Measurements from ENCODE around the gene PSD2. TPM values are rescaled to one million over a fixed set of nuclear protein-coding genes. Genes with fewer than 3 reads are reported as not detected.
A peak's percentile ranks its signal among the peaks of the same experiment; 100 is the strongest.

Gene PSD2
- total and polyA plus RNA-seq, 10 of the 15 experiments (the other 5 are each of a cell fraction or from before 2014, with no cell fraction given): 0.02 to 0.14 (median 0.03) TPM; not detected in 5

- no peak overlapping the region for H3K4me3 ChIP-seq
- no TSS peak for BruUV-seq (replicated peaks)
Observed at GRCh38 chr5:139787257-139787567, 8.4 kb upstream of the PSD2 start.

GRCh38 chr5:139787568-139788293 lies 7.9 kb upstream of the PSD2 start:
- H3K79me2 ChIP-seq (ENCODE audit: control insufficient read depth, insufficient read depth, low read length): no peaks in the 10 kb centered on the region
- peak overlapping the region; percentile 79 for H3K9ac ChIP-seq (ENCODE audit: control insufficient read depth, insufficient read depth, low read length)
- H3K27me3 ChIP-seq (replicated peaks in 1 of 2; ENCODE audit: control insufficient read depth in 2 of 2, insufficient read depth in 2 of 2, low read length in 1 of 2): peaks cover 0 to 1% of the 10 kb centered on the region in 2 experiments; a peak in 3 of 4 replicates
- no peaks in the 10 kb centered on the region for H3K36me3 ChIP-seq (ENCODE audit: control insufficient read depth in 2 of 2, insufficient read depth in 2 of 2, low read length in 1 of 2)
- ATAC-seq (peak; percentile 93), DNase-seq (ENCODE audit: low read depth, low spot score) (peak; percentile 26), FAIRE-seq (peak; percentile 94)
- CTCF ChIA-PET: interaction anchor here (0.6 to 10.4 kb wide), 64 partner anchors 8 to 601 kb away, joined by 3 to 298 read pairs (median 4); partner anchors contain the start of genes NRG2 and PSD2
- no peaks in the 10 kb centered on the region for H3K9me3 ChIP-seq (replicated peaks; ENCODE audit: control insufficient read depth, insufficient read depth, low read length)
- BruUV-seq (replicated peaks): no TSS peak
- H4K20me1 ChIP-seq (ENCODE audit: control insufficient read depth, insufficient read depth): no peaks in the 10 kb centered on the region
- SMC1A ChIA-PET (ENCODE audit: uncharacterized antibody, unreplicated experiment): interaction anchor here (0.5 to 6.8 kb wide), 20 partner anchors 10 to 475 kb away, joined by 3 to 113 read pairs (median 4); no protein-coding TSS in a partner anchor
- no peak overlapping the region for H3K27ac ChIP-seq (ENCODE audit: control insufficient read depth, insufficient read depth)
- H3K4me2 ChIP-seq (ENCODE audit: control insufficient read depth, insufficient read depth): peak overlapping the region; percentile 100
- intact Hi-C loops (cut with micrococcal nuclease; ENCODE audit: unreplicated experiment): loop anchor here (1.0 to 10.0 kb wide), 6 partner anchors 57 to 370 kb away; partner anchors contain the start of gene NRG2
- H3K4me1 ChIP-seq (ENCODE audit: control insufficient read depth, insufficient read depth, low read length): no peaks in the 10 kb centered on the region
- H3K4me3 ChIP-seq: peak overlapping the region; percentile 75
- WGBS (ENCODE audit: insufficient coverage, insufficient replicate concordance, low lambda C conversion rate, missing lambda C conversion rate): 1% methylated on average over 38 of the region's 57 CpGs
- in situ Hi-C loops (cut with MboI): loop anchor here (5.0 kb wide), 3 partner anchors 55 to 370 kb away; no protein-coding TSS in a partner anchor
- POLR2A ChIA-PET: interaction anchor here (0.5 to 1.9 kb wide), 7 partner anchors 76 to 469 kb away, joined by 3 to 7 read pairs (median 3); no protein-coding TSS in a partner anchor
- H2AFZ ChIP-seq (ENCODE audit: control insufficient read depth, low read depth, low read length): peak overlapping the region; percentile 100
- RAD21 ChIA-PET (ENCODE audit: unreplicated experiment): interaction anchor here (0.6 to 6.3 kb wide), 41 partner anchors 9 to 419 kb away, joined by 3 to 131 read pairs (median 4); no protein-coding TSS in a partner anchor
- TF ChIP-seq YY1 (IDR thresholded peaks at IDR 0.05; ENCODE audit: low read depth, low read length): peak; percentile 71; the same call in 1 of the 2 replicates
- TF ChIP-seq SKIL (IDR thresholded peaks at IDR 0.05; ENCODE audit: low read depth, poor library complexity, severe bottlenecking): peak; percentile 31
- TF ChIP-seq JUND (IDR thresholded peaks at IDR 0.05; ENCODE audit: low read depth, low read length): 0 out of 2 replicates have a peak, but pooled peaks have one; percentile 16
- TF ChIP-seq MTA3 (IDR thresholded peaks at IDR 0.05; ENCODE audit: borderline replicate concordance, low read length): no peak
- no peak for TF ChIP-seq CHD2 (IDR thresholded peaks at IDR 0.05; ENCODE audit: borderline replicate concordance, low read depth, low read length)
- TF ChIP-seq ZNF384 (IDR thresholded peaks at IDR 0.05; ENCODE audit: borderline replicate concordance, low read depth, low read length): no peak

More at GRCh38 chr5:139787257-139787567, 8.4 kb upstream of the PSD2 start:
- Histone ChIP-seq H3K9me3 (replicated peaks; ENCODE audit: control insufficient read depth, insufficient read depth, low read length) (no peaks in the 10 kb centered on the region), H3K79me2 (ENCODE audit: control insufficient read depth, insufficient read depth, low read length) (no peaks in the 10 kb centered on the region), H3K36me3 (ENCODE audit: control insufficient read depth in 2 of 2, insufficient read depth in 2 of 2, low read length in 1 of 2) (no peaks in the 10 kb centered on the region), H3K9ac (ENCODE audit: control insufficient read depth, insufficient read depth, low read length) (no peak overlapping the region), H3K27ac (ENCODE audit: control insufficient read depth, insufficient read depth) (no peak overlapping the region), H3K27me3 (replicated peaks in 1 of 2; ENCODE audit: control insufficient read depth in 2 of 2, insufficient read depth in 2 of 2, low read length in 1 of 2) (peaks cover 0 to 1% of the 10 kb centered on the region in 2 experiments; a peak in 3 of 4 replicates), H2AFZ (ENCODE audit: control insufficient read depth, low read depth, low read length) (no peak overlapping the region), H4K20me1 (ENCODE audit: control insufficient read depth, insufficient read depth) (no peaks in the 10 kb centered on the region), H3K4me2 (ENCODE audit: control insufficient read depth, insufficient read depth) (no peak overlapping the region; the same call in 1 of the 2 replicates), H3K4me1 (ENCODE audit: control insufficient read depth, insufficient read depth, low read length) (no peaks in the 10 kb centered on the region)
- in situ Hi-C loops (cut with MboI) (loop anchor here (5.0 kb wide), 3 partner anchors 55 to 370 kb away; no protein-coding TSS in a partner anchor), intact Hi-C loops (cut with micrococcal nuclease; ENCODE audit: unreplicated experiment) (loop anchor here (1.0 to 10.0 kb wide), 6 partner anchors 57 to 370 kb away; partner anchors contain the start of gene NRG2)
- TF ChIP-seq BCL11A (IDR thresholded peaks at IDR 0.05; ENCODE audit: low read depth, low read length) (no peak), POLR2AphosphoS5 (IDR thresholded peaks at IDR 0.05; ENCODE audit: low read length) (no peak), YBX1 (IDR thresholded peaks at IDR 0.05) (no peak), SMAD5 (IDR thresholded peaks at IDR 0.05; ENCODE audit: low read depth) (no peak), RELA (IDR thresholded peaks at IDR 0.05; ENCODE audit: borderline replicate concordance, partially characterized antibody) (no peak), FOXK2 (IDR thresholded peaks at IDR 0.05) (peak; percentile 47), SIX5 (IDR thresholded peaks at IDR 0.05; ENCODE audit: low read depth, low read length, severe bottlenecking) (no peak)
- FAIRE-seq (no peak), ATAC-seq (peak; percentile 6), DNase-seq (ENCODE audit: low read depth, low spot score) (no peak)
- ChIA-PET CTCF (interaction anchor here (0.6 to 10.4 kb wide), 64 partner anchors 8 to 601 kb away, joined by 3 to 298 read pairs (median 4); partner anchors contain the start of genes NRG2 and PSD2), RAD21 (ENCODE audit: unreplicated experiment) (interaction anchor here (0.6 to 6.3 kb wide), 37 partner anchors 8 to 420 kb away, joined by 3 to 131 read pairs (median 4); no protein-coding TSS in a partner anchor), SMC1A (ENCODE audit: uncharacterized antibody, unreplicated experiment) (interaction anchor here (0.5 to 6.8 kb wide), 17 partner anchors 9 to 474 kb away, joined by 3 to 113 read pairs (median 4); no protein-coding TSS in a partner anchor), POLR2A (interaction anchor here (0.5 to 1.9 kb wide), 6 partner anchors 76 to 469 kb away, joined by 3 to 7 read pairs (median 3); no protein-coding TSS in a partner anchor)
- WGBS (ENCODE audit: insufficient coverage, insufficient replicate concordance, low lambda C conversion rate, missing lambda C conversion rate): 15% methylated on average over 5 of the region's 5 CpGs

Data from GM12878 (cell line).